Activated CD4-positive, alpha-beta T cell treated with anti-CD3 and anti-CD28 coated beads, Interleukin-2, amount 10 ng/mL, durations not matched to agents 7 days and 5 days (primary cell): ENCODE data around the gene MFSD8. TPM values are rescaled to one million over a fixed set of nuclear protein-coding genes. Genes with fewer than 3 reads are reported as not detected.
A peak's percentile ranks its signal among the peaks of the same experiment; 100 is the strongest.
"Not testable (repeated sequence)": the region's sequence is repeated elsewhere in the genome, so short reads cannot be mapped to it uniquely, and the experiment has no call there.

Experiments used
- CTCF ChIA-PET: fragments of 350-600 bp; sonication (Branson Sonifier 250); formaldehyde crosslinking; loops from one replicate; lab custom pipeline; 2021; ENCODE audit warnings: antibody characterized with exemption; lab: Charles Lee
- POLR2A ChIA-PET: fragments of 350-600 bp; sonication (Branson Sonifier 250); formaldehyde crosslinking; loops from one replicate; lab custom pipeline; 2021; ENCODE audit warnings: antibody characterized with exemption; lab: Charles Lee
- DNase-seq: peaks from one replicate; pipeline ENCODE4 v3.0.0-alpha.2; 2020
- H3K27ac Mint-ChIP-seq: one replicate; pipeline ENCODE4 v1.8.0; 2021; ENCODE audit warnings: mild to moderate bottlenecking, moderate library complexity, mixed read lengths
- H3K27me3 Mint-ChIP-seq: one replicate; pipeline ENCODE4 v1.8.0; 2021; ENCODE audit warnings: mixed read lengths
- H3K36me3 Mint-ChIP-seq: one replicate; pipeline ENCODE4 v1.8.0; 2021; ENCODE audit warnings: low read depth, mixed read lengths
- H3K4me1 Mint-ChIP-seq: one replicate; pipeline ENCODE4 v1.8.0; 2021; ENCODE audit warnings: mixed read lengths
- H3K4me3 Mint-ChIP-seq: one replicate; pipeline ENCODE4 v1.8.0; 2021; ENCODE audit warnings: mild to moderate bottlenecking, moderate library complexity, mixed read lengths
- H3K9me3 Mint-ChIP-seq: one replicate; pipeline ENCODE4 v1.8.0; 2021; ENCODE audit warnings: mixed read lengths
- total RNA-seq, 2 experiments: library from RNA; stranded (reverse); gene quantifications; one replicate each; pipeline ENCODE4 v1.2.3, GENCODE V29; 2021

The MFSD8 gene, protein sequence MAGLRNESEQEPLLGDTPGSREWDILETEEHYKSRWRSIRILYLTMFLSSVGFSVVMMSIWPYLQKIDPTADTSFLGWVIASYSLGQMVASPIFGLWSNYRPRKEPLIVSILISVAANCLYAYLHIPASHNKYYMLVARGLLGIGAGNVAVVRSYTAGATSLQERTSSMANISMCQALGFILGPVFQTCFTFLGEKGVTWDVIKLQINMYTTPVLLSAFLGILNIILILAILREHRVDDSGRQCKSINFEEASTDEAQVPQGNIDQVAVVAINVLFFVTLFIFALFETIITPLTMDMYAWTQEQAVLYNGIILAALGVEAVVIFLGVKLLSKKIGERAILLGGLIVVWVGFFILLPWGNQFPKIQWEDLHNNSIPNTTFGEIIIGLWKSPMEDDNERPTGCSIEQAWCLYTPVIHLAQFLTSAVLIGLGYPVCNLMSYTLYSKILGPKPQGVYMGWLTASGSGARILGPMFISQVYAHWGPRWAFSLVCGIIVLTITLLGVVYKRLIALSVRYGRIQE
- total RNA-seq, result 10 to 100 TPM; 18.1 to 18.7 TPM

GRCh38 chr4:127965062-127965802, at the start of gene MFSD8, which contains the start of gene ABHD18:
TSS of gene MFSD8 (minus strand) at chr4:127965173. CDS start at chr4:127965133, 40 bp downstream.
TSS of gene ABHD18 (plus strand) at chr4:127965406. CDS start at chr4:127982956, 17,550 bp downstream.
- ChIA-PET POLR2A (interaction anchor here (0.7 to 1.4 kb wide), 3 partner anchors 32 to 96 kb away, joined by 3 to 6 read pairs (median 3); partner anchors contain the start of gene LARP1B), CTCF (interaction anchor here (0.5 to 1.3 kb wide), 10 partner anchors 10 to 242 kb away, joined by 3 to 6 read pairs (median 4); partner anchors contain the start of gene LARP1B)
- Mint-ChIP-seq H3K27ac (peak within 1 kb of the TSS; percentile 99), H3K4me3 (peak within 1 kb of the TSS; percentile 96), H3K4me1 (peaks cover 43% of the 10 kb centered on the region), H3K9me3 (no peaks in the 10 kb centered on the region), H3K36me3 (peaks cover 15% of the 10 kb centered on the region), H3K27me3 (no peaks in the 10 kb centered on the region)
- DNase-seq, result peak; percentile 100

DNA sequence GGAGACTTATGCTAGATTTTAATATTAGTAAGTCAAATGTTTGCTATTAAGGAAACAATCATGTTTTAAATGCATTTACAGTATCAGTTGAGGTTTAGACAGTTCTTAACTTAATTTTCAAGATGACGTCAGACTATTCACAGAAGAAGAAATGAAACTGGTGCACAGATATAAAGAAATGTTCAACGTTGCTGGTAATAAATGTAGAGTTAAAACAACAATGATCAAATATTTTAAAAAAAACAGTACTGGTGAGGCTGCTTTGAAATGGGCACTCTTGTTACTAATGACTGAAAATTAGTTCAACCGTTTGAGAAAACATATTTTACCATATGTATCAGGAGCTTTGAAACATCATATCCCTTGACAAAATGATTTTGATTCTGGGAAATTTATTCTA, 44.5 kb upstream of the MFSD8 start:
- H3K4me1 Mint-ChIP-seq, result no peaks in the 10 kb centered on the region
- H3K27me3 Mint-ChIP-seq, result no peaks in the 10 kb centered on the region
- POLR2A ChIA-PET, result no interaction called here

GRCh38 chr4:128006592-128006991, 41.6 kb upstream of the MFSD8 start:
- peaks cover 4% of the 10 kb centered on the region for H3K4me1 Mint-ChIP-seq
- H3K27me3 Mint-ChIP-seq, result no peaks in the 10 kb centered on the region
- H3K27ac Mint-ChIP-seq, result peak overlapping the region; percentile 14
- DNase-seq, result no peak
- ChIA-PET POLR2A (no interaction called here), CTCF (interaction anchor here (0.7 to 1.2 kb wide), 3 partner anchors 9 to 122 kb away, joined by 3 to 4 read pairs (median 3); no protein-coding TSS in a partner anchor)
- H3K9me3 Mint-ChIP-seq, result no peaks in the 10 kb centered on the region
- no peak overlapping the region for H3K4me3 Mint-ChIP-seq
- H3K36me3 Mint-ChIP-seq, result peaks cover 25% of the 10 kb centered on the region

More for the DNA sequence above, 44.5 kb upstream of the MFSD8 start:
- CTCF ChIA-PET, result no interaction called here
- H3K27ac Mint-ChIP-seq, result no peak overlapping the region
- no peak for DNase-seq
- no peaks in the 10 kb centered on the region for H3K9me3 Mint-ChIP-seq
- peaks cover 27% of the 10 kb centered on the region for H3K36me3 Mint-ChIP-seq
- H3K4me3 Mint-ChIP-seq, result no peak overlapping the region

DNA sequence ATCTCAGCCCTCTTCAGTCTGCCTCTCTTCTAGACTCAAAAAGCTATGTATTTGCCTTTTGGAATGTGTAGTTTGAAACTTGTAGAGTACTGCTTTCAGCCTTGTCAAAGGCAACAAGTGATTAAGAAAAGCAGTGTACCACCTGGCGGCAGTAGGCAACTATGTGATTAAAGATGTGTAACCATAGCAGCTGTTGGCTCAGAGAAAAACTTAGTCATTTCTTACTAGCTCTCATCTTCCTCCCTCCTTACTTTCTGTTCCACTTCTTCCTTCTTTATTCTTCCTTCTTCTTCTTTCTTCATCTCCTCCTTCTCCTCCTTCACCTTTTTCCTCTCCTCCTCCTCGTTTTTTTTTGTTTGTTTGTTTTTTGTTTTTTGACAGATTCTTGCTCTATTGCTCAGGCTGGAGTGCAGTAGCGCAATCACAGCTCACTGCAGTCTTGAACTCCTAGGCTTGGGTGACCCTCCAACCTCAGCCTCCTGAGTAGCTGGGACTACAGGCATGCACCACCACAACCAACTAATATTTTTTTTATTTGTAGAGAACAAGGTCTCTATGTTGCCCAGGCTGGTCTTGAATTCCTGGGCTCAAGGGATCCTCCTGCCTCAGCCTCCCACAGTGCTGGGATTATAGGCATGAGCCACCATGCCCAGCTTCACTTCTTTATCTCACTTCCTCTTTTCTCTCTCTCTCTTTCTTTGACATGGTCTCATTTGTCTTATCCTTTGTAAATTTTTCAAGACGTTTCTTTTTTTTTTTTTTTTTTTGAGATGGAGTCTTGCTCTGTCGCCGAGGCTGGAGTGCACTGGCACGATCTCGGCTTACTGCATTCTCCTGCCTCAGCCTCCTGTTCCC, 32.8 kb upstream of the MFSD8 start:
- H3K27me3 Mint-ChIP-seq, result no peaks in the 10 kb centered on the region
- DNase-seq, result peak; percentile 9
- ChIA-PET POLR2A (interaction anchor here (0.6 to 0.9 kb wide), 2 partner anchors 33 to 120 kb away, joined by 3 to 7 read pairs; partner anchors contain the start of genes ABHD18 and MFSD8), CTCF (interaction anchor here (0.8 to 0.9 kb wide), 2 partner anchors 9 to 32 kb away, joined by 3 read pairs; partner anchors contain the start of gene ABHD18)
- H3K27ac Mint-ChIP-seq, result no peak overlapping the region
- peaks cover 24% of the 10 kb centered on the region for H3K4me1 Mint-ChIP-seq
- H3K36me3 Mint-ChIP-seq, result peaks cover 67% of the 10 kb centered on the region
- H3K4me3 Mint-ChIP-seq, result no peak overlapping the region
- peaks cover 20% of the 10 kb centered on the region for H3K9me3 Mint-ChIP-seq

- DNase-seq, CTCF ChIA-PET, H3K27ac Mint-ChIP-seq, H3K4me3 Mint-ChIP-seq, POLR2A ChIA-PET, H3K27me3 Mint-ChIP-seq: not testable (repeated sequence)
- peaks cover 20% of the 10 kb centered on the region for H3K9me3 Mint-ChIP-seq
- peaks cover 23% of the 10 kb centered on the region for H3K4me1 Mint-ChIP-seq
- peaks cover 66% of the 10 kb centered on the region for H3K36me3 Mint-ChIP-seq
These were observed 31.5 kb upstream of the MFSD8 start for GRCh38 chr4:127996521-127996920.

- no peak for DNase-seq
- ChIA-PET POLR2A (no interaction called here), CTCF (no interaction called here)
- peaks cover 61% of the 10 kb centered on the region for H3K36me3 Mint-ChIP-seq
- H3K9me3 Mint-ChIP-seq, result peaks cover 20% of the 10 kb centered on the region
- H3K4me3 Mint-ChIP-seq, result no peak overlapping the region
- H3K4me1 Mint-ChIP-seq, result peaks cover 16% of the 10 kb centered on the region
- no peak overlapping the region for H3K27ac Mint-ChIP-seq
- H3K27me3 Mint-ChIP-seq, result no peaks in the 10 kb centered on the region
These were observed 30.8 kb upstream of the MFSD8 start for GRCh38 chr4:127995776-127996175.

GRCh38 chr4:127993151-127993550, 28.2 kb upstream of the MFSD8 start:
- CTCF ChIA-PET, result no interaction called here
- H3K27me3 Mint-ChIP-seq, result no peaks in the 10 kb centered on the region
- POLR2A ChIA-PET, result no interaction called here
- H3K4me1 Mint-ChIP-seq, result peaks cover 14% of the 10 kb centered on the region
- H3K9me3 Mint-ChIP-seq, result peaks cover 11% of the 10 kb centered on the region
- H3K4me3 Mint-ChIP-seq, result no peak overlapping the region
- no peak for DNase-seq
- H3K27ac Mint-ChIP-seq, result peak overlapping the region; percentile 64
- peaks cover 47% of the 10 kb centered on the region for H3K36me3 Mint-ChIP-seq

- ChIA-PET CTCF (no interaction called here), POLR2A (no interaction called here)
- H3K27ac Mint-ChIP-seq, result no peak overlapping the region
- H3K36me3 Mint-ChIP-seq, result peaks cover 30% of the 10 kb centered on the region
- no peak for DNase-seq
- H3K9me3 Mint-ChIP-seq, result no peaks in the 10 kb centered on the region
- no peak overlapping the region for H3K4me3 Mint-ChIP-seq
- no peaks in the 10 kb centered on the region for H3K27me3 Mint-ChIP-seq
- peaks cover 11% of the 10 kb centered on the region for H3K4me1 Mint-ChIP-seq
These were observed 23.7 kb upstream of the MFSD8 start for GRCh38 chr4:127988638-127989037.

- POLR2A ChIA-PET, result no interaction called here
- Mint-ChIP-seq H3K27ac (no peak overlapping the region), H3K9me3 (no peaks in the 10 kb centered on the region), H3K4me1 (no peaks in the 10 kb centered on the region), H3K4me3 (no peak overlapping the region), H3K27me3 (no peaks in the 10 kb centered on the region), H3K36me3 (peaks cover 21% of the 10 kb centered on the region)
- CTCF ChIA-PET, result no interaction called here
- DNase-seq, result no peak
These were observed 21.0 kb upstream of the MFSD8 start for GRCh38 chr4:127985989-127986388.

DNA sequence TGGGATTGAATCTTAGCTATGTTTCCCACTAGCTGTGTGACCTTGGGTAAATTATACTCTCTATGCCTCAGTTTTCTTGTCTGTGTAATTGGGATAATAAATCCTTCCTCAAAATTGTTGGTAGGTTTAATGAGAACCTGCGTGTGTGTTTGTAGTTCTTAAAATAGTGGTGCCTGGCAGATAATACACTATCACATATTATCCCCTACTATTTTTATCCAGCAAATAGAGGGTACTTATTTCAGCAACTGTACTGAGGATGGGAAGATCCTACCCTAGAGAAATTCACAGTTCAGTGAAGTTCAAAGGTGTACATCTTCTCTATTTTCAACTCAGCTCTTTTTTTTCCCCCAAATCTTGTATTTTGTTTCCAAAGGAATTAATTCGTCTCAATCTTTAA, 17.5 kb upstream of the MFSD8 start:
- Mint-ChIP-seq H3K4me3 (no peak overlapping the region), H3K9me3 (no peaks in the 10 kb centered on the region), H3K27ac (no peak overlapping the region), H3K27me3 (no peaks in the 10 kb centered on the region), H3K36me3 (peaks cover 17% of the 10 kb centered on the region), H3K4me1 (no peaks in the 10 kb centered on the region)
- ChIA-PET CTCF (no interaction called here), POLR2A (no interaction called here)
- no peak for DNase-seq

- H3K4me3 Mint-ChIP-seq, result no peak overlapping the region
- DNase-seq, result no peak
- no peaks in the 10 kb centered on the region for H3K9me3 Mint-ChIP-seq
- CTCF ChIA-PET, result interaction anchor here (1.0 to 1.1 kb wide), 2 partner anchors 43 to 438 kb away, joined by 3 read pairs; no protein-coding TSS in a partner anchor
- H3K36me3 Mint-ChIP-seq, result peaks cover 21% of the 10 kb centered on the region
- H3K27ac Mint-ChIP-seq, result no peak overlapping the region
- H3K27me3 Mint-ChIP-seq, result no peaks in the 10 kb centered on the region
- POLR2A ChIA-PET, result no interaction called here
- H3K4me1 Mint-ChIP-seq, result peaks cover 2% of the 10 kb centered on the region
These were observed 14.0 kb upstream of the MFSD8 start for GRCh38 chr4:127978930-127979329.
